Progenitor cell of endocrine pancreas (in vitro differentiated cells): ENCODE results near the gene SHC4. TPM values are rescaled to one million over a fixed set of nuclear protein-coding genes. Genes with fewer than 3 reads are reported as not detected.
"Not testable (repeated sequence)": the region's sequence is repeated elsewhere in the genome, so short reads cannot be mapped to it uniquely, and the experiment has no call there.

Experiments
- DNase-seq: peaks from one replicate; pipeline ENCODE4 v3.0.0; 2021; ENCODE audit warnings: low spot score; ENCODE audit not compliant: unreplicated experiment
- H3K27ac Mint-ChIP-seq: 2 replicates; pipeline ENCODE4 v1.8.0; 2021; ENCODE audit warnings: mild to moderate bottlenecking, moderate library complexity, mixed read lengths
- H3K27me3 Mint-ChIP-seq: 2 replicates; pipeline ENCODE4 v1.8.0; 2021; ENCODE audit warnings: mixed read lengths
- H3K36me3 Mint-ChIP-seq: 2 replicates; pipeline ENCODE4 v1.8.0; 2022; ENCODE audit warnings: mixed read lengths; ENCODE audit not compliant: insufficient read depth
- H3K4me1 Mint-ChIP-seq: 2 replicates; pipeline ENCODE4 v1.8.0; 2021; ENCODE audit warnings: low read depth, mixed read lengths
- H3K4me3 Mint-ChIP-seq: 2 replicates; pipeline ENCODE4 v1.8.0; 2021; ENCODE audit warnings: low read depth, mild to moderate bottlenecking, moderate library complexity, mixed read lengths
- H3K9me3 Mint-ChIP-seq: 2 replicates; pipeline ENCODE4 v1.8.0; 2021; ENCODE audit warnings: low read depth, mixed read lengths
- CTCF ChIP-seq: fragments of 200-600 bp; sonication (generic); IDR thresholded peaks from one replicate; pipeline ENCODE4 v1.5.0; 2021; ENCODE audit warnings: antibody characterized with exemption, mild to moderate bottlenecking; ENCODE audit not compliant: unreplicated experiment
- total RNA-seq: library from RNA; stranded (reverse); gene quantifications from 2 replicates; pipeline ENCODE4 v1.2.1, GENCODE V29; 2021

Gene SHC4
- total RNA-seq, 1 donor from 2014 or later: 0.36 TPM

- Mint-ChIP-seq H3K9me3 (no peaks in the 10 kb centered on the region), H3K4me1 (peaks cover 6% of the 10 kb centered on the region), H3K4me3 (no peak overlapping the region), H3K27me3 (no peaks in the 10 kb centered on the region), H3K27ac (no peak overlapping the region), H3K36me3 (peaks cover 6% of the 10 kb centered on the region)
- DNase-seq: no peak
- no peak for TF ChIP-seq CTCF
Measured at GRCh38 chr15:48796930-48797329, 166.8 kb downstream of the SHC4 start.

GRCh38 chr15:48796521-48796920, 167.2 kb downstream of the SHC4 start:
- H3K9me3 Mint-ChIP-seq: no peaks in the 10 kb centered on the region
- no peak for DNase-seq
- H3K36me3 Mint-ChIP-seq: peaks cover 6% of the 10 kb centered on the region
- TF ChIP-seq CTCF: no peak
- H3K4me1 Mint-ChIP-seq: peaks cover 6% of the 10 kb centered on the region
- H3K27me3 Mint-ChIP-seq: no peaks in the 10 kb centered on the region
- H3K4me3 Mint-ChIP-seq: no peak overlapping the region
- no peak overlapping the region for H3K27ac Mint-ChIP-seq

- no peak for DNase-seq
- no peak overlapping the region for H3K27ac Mint-ChIP-seq
- TF ChIP-seq CTCF: no peak
Measured at GRCh38 chr15:48795901-48796300, 167.8 kb downstream of the SHC4 start.

GRCh38 chr15:48794697-48795134, 169.0 kb downstream of the SHC4 start:
- no peak for DNase-seq
- Mint-ChIP-seq H3K9me3 (no peaks in the 10 kb centered on the region), H3K4me1 (peaks cover 6% of the 10 kb centered on the region), H3K36me3 (peaks cover 12% of the 10 kb centered on the region), H3K27me3 (no peaks in the 10 kb centered on the region), H3K4me3 (no peak overlapping the region), H3K27ac (peak overlapping the region; percentile 86)
- no peak for TF ChIP-seq CTCF

More at GRCh38 chr15:48795901-48796300, 167.8 kb downstream of the SHC4 start:
- no peak overlapping the region for H3K4me3 Mint-ChIP-seq
- peaks cover 6% of the 10 kb centered on the region for H3K36me3 Mint-ChIP-seq
- H3K9me3 Mint-ChIP-seq: no peaks in the 10 kb centered on the region
- H3K27me3 Mint-ChIP-seq: no peaks in the 10 kb centered on the region
- H3K4me1 Mint-ChIP-seq: peaks cover 6% of the 10 kb centered on the region

GRCh38 chr15:48792408-48792807, 171.3 kb downstream of the SHC4 start:
- H3K27me3 Mint-ChIP-seq: no peaks in the 10 kb centered on the region
- no peak overlapping the region for H3K27ac Mint-ChIP-seq
- no peak for DNase-seq
- H3K36me3 Mint-ChIP-seq: peaks cover 15% of the 10 kb centered on the region
- peaks cover 4% of the 10 kb centered on the region for H3K4me1 Mint-ChIP-seq
- no peak for TF ChIP-seq CTCF
- no peak overlapping the region for H3K4me3 Mint-ChIP-seq
- no peaks in the 10 kb centered on the region for H3K9me3 Mint-ChIP-seq

GRCh38 chr15:48790466-48791115, 173.1 kb downstream of the SHC4 start:
- not testable (repeated sequence) for H3K4me3 Mint-ChIP-seq, H3K27ac Mint-ChIP-seq, DNase-seq, H3K4me1 Mint-ChIP-seq, H3K27me3 Mint-ChIP-seq, H3K9me3 Mint-ChIP-seq
- H3K36me3 Mint-ChIP-seq: peaks cover 15% of the 10 kb centered on the region
